HG03442 (cell line): ENCODE measurements around the gene TRIM49B.
"Not testable (repeated sequence)": the region's sequence is repeated elsewhere in the genome, so short reads cannot be mapped to it uniquely, and the experiment has no call there.

Experiments used
- ATAC-seq: cut with Tn5 transposase; IDR thresholded peaks from one replicate; pipeline ENCODE4 v1.9.1; 2021; ENCODE audit warnings: mild to moderate bottlenecking, moderate library complexity; ENCODE audit not compliant: unreplicated experiment

Gene TRIM49B

DNA sequence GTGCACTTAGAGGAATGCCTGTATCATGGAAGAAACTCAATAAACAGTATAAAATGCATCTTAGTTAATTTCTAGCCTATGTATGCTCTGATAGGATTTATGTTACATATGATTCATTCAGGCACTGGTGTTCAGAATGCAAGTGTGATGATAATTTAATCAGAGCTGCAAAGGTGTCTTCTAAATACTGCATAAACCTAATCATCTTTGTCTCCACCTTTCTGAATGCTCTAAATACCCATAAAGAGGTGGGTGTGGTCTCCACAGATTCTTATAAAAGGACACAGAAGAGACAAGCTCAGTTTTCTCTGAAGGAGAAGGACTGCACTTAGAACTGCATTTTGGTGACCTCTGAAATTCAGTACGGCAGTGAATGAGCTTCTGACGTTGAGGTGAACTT is at the start of gene TRIM49B:
TSS of gene TRIM49B (plus strand) at position 301 of the 400 bp plus-strand sequence. CDS start 2,777 bp downstream, outside the sequence.
- ATAC-seq, result not testable (repeated sequence)

GRCh38 chr11:48983785-48984184 is 44.8 kb upstream of the TRIM49B start, which contains the start of gene TRIM51G:
Gene TRIM51G (minus strand): TSS chr11:48983885. CDS start chr11:48981695, 2,190 bp downstream.
- ATAC-seq, result not testable (repeated sequence)

DNA sequence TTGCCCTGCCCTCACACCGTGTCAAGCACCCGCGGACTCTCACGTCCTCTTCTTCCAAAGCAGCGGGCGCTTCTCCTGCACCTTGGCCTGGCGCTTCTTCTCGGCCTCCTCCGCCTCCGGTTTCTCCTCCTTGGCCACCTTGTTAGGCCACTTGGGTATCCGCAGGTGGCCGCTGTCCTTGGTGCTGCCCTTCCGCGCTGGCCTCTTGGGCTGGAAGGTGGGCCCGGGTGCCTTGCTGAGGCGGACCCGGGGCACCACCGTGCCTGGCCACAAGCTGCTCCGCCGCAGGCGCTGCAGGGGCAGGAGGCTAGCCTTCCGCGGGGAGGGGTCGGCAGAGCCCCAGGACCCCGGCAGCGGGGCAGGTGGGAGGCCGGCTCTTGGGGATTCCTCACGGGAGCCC is 19.6 kb downstream of the TRIM49B start:
- ATAC-seq, result not testable (repeated sequence)

DNA sequence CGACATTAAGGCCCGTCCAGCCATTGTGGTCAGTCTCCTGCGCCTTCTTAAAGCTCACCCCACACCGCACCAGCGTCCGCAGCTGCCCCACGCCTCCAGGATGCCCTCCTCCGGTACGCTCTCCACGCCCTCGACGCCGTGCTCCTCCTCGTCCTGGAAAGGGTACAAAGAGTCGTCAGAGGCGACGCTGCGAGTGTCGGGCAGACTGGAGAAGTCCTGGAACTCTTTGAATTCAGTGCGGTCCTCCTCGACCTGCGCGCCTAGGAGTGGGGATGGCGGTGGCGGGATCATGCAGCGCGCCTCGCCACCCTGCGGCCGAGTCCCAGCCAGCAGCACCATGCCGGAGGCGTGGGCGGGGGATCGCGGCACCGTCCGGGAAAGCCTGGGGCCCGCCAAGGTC is 21.2 kb downstream of the TRIM49B start:
- ATAC-seq, result not testable (repeated sequence)

GRCh38 chr11:49059012-49059411 is 30.4 kb downstream of the TRIM49B start, which contains the start of gene TRIM64C:
Gene TRIM64C (minus strand): TSS chr11:49059112. CDS start chr11:49059112, 0 bp downstream.
- ATAC-seq, result not testable (repeated sequence)

- not testable (repeated sequence) for ATAC-seq
These were observed 41.3 kb downstream of the TRIM49B start for GRCh38 chr11:49069897-49070296.
